Nephron (organoid): ENCODE results near the gene INTS3.

ENCODE experiments used
- H3K27ac Mint-ChIP-seq, 3 experiments: 2 replicates each; pipeline ENCODE4 v1.8.0; 2020; ENCODE audit warnings: mixed read lengths in 3 of 3, mild to moderate bottlenecking in 2 of 3, moderate library complexity in 1 of 3
- H3K27me3 Mint-ChIP-seq: 2 replicates; pipeline ENCODE4 v1.8.0; 2021; ENCODE audit warnings: low read depth, mild to moderate bottlenecking, moderate library complexity, mixed read lengths
- H3K36me3 Mint-ChIP-seq: 2 replicates; pipeline ENCODE4 v1.8.0; 2020; ENCODE audit warnings: low read depth, mixed read lengths
- H3K4me1 Mint-ChIP-seq: 2 replicates; pipeline ENCODE4 v1.8.0; 2020; ENCODE audit warnings: mixed read lengths
- H3K4me3 Mint-ChIP-seq, 3 experiments: 2 replicates each; pipeline ENCODE4 v1.8.0; 2020; ENCODE audit warnings: mild to moderate bottlenecking in 3 of 3, mixed read lengths in 3 of 3, moderate library complexity in 2 of 3
- H3K9me3 Mint-ChIP-seq: 2 replicates; pipeline ENCODE4 v1.8.0; 2020; ENCODE audit warnings: mixed read lengths
- CTCF ChIP-seq, 3 experiments: fragments of 200-600 bp; sonication (generic); IDR thresholded peaks; one replicate each; pipeline ENCODE4 v1.5.0; 2021; ENCODE audit warnings: antibody characterized with exemption in 3 of 3; ENCODE audit not compliant: unreplicated experiment in 3 of 3

INTS3 gene

GRCh38 chr1:153783233-153784190, 55.7 kb downstream of the INTS3 start:
- Mint-ChIP-seq H3K4me1 (peaks cover 5% of the 10 kb centered on the region), H3K4me3 (peak overlapping the region; percentile 90 to 94 (median 90)), H3K9me3 (no peaks in the 10 kb centered on the region), H3K36me3 (no peaks in the 10 kb centered on the region), H3K27ac (peak overlapping the region; percentile 97 to 99 (median 99)), H3K27me3 (peaks cover 1% of the 10 kb centered on the region)
- no peak for TF ChIP-seq CTCF (IDR thresholded peaks at IDR 0.05; ENCODE audit: unreplicated experiment in 3 of 3)

DNA sequence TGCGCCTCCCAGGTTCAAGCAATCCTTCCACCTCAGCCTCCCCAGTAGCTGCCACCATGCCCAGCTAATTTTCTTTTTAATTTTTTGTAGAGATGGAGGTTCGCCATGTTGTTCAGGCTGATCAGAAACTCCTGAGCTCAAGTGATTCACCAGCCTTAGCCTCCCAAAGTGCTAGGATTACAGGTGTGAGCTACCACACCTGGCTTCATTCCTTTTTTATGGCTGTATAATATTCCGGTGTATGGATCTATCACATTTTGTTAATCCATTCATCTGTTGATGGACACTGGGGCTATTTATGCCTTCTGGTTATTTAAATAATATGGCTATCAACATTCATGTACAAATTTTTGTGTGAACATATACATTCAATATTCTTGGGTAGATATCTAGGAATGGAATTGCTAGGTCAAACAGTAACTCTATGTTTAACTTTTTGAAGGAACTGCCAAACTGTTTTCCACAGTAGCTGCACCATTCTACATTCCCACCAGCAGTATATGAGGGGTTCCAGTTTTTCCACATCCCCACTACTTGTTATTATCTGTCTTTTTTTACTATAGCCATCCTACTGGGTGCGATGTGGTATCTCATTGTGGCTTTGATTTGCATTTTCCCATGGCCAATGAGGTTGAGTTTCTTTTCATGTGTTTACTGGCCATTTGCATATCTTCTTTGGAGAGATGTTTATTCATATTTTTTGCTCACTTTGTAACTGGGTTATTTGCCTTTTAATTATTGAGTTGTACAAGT, 58.4 kb downstream of the INTS3 start:
- Mint-ChIP-seq H3K4me1 (peaks cover 20% of the 10 kb centered on the region), H3K9me3 (no peaks in the 10 kb centered on the region), H3K36me3 (no peaks in the 10 kb centered on the region), H3K27ac (no peak overlapping the region), H3K27me3 (peaks cover 4% of the 10 kb centered on the region), H3K4me3 (no peak overlapping the region)
- no peak for TF ChIP-seq CTCF (IDR thresholded peaks at IDR 0.05; ENCODE audit: unreplicated experiment in 3 of 3)

GRCh38 chr1:153789478-153790034, 61.7 kb downstream of the INTS3 start:
- TF ChIP-seq CTCF (IDR thresholded peaks at IDR 0.05; ENCODE audit: unreplicated experiment in 3 of 3), result no peak
- H3K9me3 Mint-ChIP-seq, result no peaks in the 10 kb centered on the region
- peak overlapping the region in 1 of 3 experiments; percentile 51 for H3K4me3 Mint-ChIP-seq
- peaks cover 17% of the 10 kb centered on the region for H3K4me1 Mint-ChIP-seq
- peaks cover 7% of the 10 kb centered on the region for H3K27me3 Mint-ChIP-seq
- H3K27ac Mint-ChIP-seq, result peak overlapping the region in 2 of 3 experiments; percentile 76 to 82
- H3K36me3 Mint-ChIP-seq, result no peaks in the 10 kb centered on the region

- peak overlapping the region in 1 of 3 experiments; percentile 51 for H3K4me3 Mint-ChIP-seq
These were observed 62.6 kb downstream of the INTS3 start for GRCh38 chr1:153790313-153790965.

More at GRCh38 chr1:153790313-153790965, 62.6 kb downstream of the INTS3 start:
- Mint-ChIP-seq H3K4me1 (peaks cover 21% of the 10 kb centered on the region), H3K27me3 (peaks cover 7% of the 10 kb centered on the region), H3K36me3 (no peaks in the 10 kb centered on the region), H3K27ac (peak overlapping the region; percentile 19 to 82 (median 76)), H3K9me3 (no peaks in the 10 kb centered on the region)
- TF ChIP-seq CTCF (IDR thresholded peaks at IDR 0.05; ENCODE audit: unreplicated experiment in 3 of 3), result no peak
